GM21423 (cell line): ENCODE results near the gene ADAP2.
"Not testable (repeated sequence)": the region's sequence is repeated elsewhere in the genome, so short reads cannot be mapped to it uniquely, and the experiment has no call there.

ENCODE experiments used
- ATAC-seq: cut with Tn5 transposase; IDR thresholded peaks from one replicate; pipeline ENCODE4 v1.9.1; 2021; ENCODE audit warnings: mild to moderate bottlenecking, moderate library complexity; ENCODE audit not compliant: unreplicated experiment

ADAP2 gene

DNA sequence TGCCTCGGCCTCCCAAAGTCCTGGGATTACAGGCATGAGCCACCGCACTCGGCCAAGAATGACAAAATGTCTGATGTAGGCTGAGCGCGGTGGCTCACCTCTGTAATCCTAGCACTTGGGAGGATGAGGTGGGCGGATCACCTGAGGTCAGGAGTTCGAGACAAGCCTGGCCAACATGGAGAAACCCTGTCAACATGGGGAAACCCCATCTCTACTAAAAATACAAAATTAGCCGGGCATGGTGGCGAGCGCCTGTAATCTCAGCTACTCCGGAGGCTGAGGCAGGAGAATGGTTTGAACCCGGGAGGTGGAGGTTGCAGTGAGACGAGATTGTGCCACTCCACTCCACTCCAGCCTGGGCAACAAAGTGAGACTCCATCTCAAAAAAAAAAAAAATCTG lies 46.2 kb downstream of the ADAP2 start:
- not testable (repeated sequence) for ATAC-seq

DNA sequence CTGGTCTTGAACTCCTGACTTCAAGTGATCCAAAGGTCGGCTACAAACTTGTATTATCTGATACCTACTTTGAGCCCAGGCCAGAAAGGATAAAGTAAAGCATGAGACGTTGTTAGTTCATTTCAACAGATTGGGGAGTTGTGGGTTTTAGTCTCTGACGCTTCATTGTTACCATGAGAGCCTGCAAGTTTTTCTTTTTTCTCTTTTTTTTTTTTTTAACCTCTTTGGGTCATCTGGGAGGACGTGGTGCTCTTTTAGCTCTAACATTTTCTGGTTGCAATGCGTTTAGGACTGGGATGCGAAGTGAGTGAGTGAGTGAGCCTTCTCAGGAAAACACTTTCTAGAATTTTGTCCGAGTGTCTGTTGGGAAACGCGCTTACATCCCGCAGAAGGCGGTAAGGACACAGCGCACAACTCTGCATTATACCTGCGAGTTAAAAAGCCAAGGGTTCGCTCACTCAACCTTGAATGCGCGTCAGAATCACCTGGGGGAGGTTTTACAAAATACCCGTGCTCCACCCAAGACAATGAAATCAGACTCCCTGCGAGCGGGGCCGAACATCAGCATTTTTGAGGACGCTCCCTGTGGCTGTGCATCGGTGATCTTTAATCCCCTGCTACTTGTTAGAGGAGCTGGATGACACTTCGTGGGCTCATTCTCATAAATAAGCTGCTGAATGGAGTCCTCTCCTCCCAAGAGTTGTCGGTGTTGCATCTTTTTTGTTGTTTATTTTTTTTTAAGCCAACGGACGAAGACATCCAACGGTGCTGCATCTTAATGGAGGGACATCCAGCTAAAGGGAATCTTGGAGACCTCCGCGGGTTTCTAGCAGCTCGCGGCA lies 48.5 kb downstream of the ADAP2 start:
- no peak for ATAC-seq

DNA sequence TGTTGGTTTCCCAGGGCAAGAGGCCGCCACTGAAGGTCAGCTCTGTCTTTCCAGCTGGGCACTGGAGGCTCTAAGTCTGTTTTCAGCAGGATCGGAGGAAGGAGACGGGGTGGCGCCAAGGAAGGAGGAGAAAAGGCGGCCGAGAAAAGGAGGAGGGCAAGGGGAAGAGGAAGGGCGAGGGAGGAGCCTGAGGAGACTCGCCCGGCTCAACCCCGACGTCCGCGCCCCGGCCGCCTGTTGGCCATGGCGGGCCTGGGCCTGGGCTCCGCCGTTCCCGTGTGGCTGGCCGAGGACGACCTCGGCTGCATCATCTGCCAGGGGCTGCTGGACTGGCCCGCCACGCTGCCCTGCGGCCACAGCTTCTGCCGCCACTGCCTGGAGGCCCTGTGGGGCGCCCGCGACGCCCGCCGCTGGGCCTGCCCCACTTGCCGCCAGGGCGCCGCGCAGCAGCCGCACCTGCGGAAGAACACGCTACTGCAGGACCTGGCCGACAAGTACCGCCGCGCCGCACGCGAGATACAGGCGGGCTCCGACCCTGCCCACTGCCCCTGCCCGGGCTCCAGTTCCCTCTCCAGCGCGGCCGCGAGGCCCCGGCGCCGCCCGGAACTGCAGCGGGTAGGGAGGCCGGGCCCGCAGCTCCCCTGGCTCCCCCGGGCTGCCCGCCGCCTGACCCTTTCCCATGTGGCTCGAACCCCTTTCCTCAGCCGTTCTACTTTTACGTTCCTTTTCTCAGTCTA lies 49.3 kb downstream of the ADAP2 start, which contains the start of gene RNF135:
RNF135 (plus strand) TSS at position 209 of the 737 bp plus-strand sequence; CDS start at position 244, 35 bp downstream.
- ATAC-seq, result peak; percentile 59

DNA sequence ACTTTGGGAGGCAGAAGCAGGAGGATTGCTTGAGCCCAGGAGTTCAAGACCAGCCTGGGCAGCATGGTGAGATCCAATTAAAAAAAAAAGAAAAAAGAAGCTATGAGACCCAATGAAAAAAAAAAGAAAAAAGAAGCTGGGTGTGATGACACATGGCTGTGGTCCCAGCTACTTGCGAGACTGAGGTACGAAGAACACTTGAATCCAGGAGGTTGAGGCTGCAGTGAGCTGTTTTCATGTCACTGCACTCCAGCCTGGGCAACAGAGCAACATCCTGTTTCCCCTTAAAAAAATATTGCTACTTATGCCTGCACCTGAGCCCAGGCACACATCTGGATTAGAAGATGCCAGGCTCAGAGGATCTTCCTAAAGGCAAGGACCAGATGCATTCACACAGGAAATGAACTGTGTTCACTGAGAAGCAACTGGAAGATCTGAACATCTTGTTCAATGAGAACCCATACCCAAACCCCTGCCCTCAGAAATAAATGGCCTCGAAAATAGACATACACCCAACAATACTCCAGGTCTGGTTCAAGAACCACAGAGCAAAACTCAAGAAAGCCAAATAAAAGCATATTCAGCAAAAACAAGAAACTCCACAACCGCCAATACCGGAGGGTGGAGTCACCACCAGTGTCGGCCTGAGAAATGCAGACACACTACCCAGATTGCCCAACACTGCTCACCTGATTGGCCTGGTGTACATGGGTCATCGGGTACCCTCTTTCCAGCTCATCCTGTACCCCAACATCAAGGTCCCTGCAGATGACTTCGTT lies 53.5 kb downstream of the ADAP2 start:
- ATAC-seq, result no peak

DNA sequence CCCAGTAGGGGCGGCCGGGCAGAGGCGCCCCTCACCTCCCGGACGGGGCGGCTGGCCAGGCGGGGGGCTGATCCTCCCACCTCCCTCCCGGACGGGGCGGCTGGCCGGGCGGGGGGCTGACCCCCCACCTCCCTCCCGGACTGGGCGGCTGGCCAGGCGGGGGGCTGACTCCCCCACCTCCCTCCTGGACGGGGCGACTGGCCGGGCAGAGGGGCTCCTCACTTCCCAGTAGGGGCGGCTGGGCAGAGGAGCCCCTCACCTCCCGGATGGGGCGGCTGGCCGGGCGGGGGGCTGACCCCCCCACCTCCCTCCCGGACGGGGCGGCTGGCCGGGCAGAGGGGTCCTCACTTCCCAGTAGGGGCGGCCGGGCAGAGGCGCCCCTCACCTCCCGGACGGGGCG lies 58.2 kb downstream of the ADAP2 start:
- not testable (repeated sequence) for ATAC-seq

DNA sequence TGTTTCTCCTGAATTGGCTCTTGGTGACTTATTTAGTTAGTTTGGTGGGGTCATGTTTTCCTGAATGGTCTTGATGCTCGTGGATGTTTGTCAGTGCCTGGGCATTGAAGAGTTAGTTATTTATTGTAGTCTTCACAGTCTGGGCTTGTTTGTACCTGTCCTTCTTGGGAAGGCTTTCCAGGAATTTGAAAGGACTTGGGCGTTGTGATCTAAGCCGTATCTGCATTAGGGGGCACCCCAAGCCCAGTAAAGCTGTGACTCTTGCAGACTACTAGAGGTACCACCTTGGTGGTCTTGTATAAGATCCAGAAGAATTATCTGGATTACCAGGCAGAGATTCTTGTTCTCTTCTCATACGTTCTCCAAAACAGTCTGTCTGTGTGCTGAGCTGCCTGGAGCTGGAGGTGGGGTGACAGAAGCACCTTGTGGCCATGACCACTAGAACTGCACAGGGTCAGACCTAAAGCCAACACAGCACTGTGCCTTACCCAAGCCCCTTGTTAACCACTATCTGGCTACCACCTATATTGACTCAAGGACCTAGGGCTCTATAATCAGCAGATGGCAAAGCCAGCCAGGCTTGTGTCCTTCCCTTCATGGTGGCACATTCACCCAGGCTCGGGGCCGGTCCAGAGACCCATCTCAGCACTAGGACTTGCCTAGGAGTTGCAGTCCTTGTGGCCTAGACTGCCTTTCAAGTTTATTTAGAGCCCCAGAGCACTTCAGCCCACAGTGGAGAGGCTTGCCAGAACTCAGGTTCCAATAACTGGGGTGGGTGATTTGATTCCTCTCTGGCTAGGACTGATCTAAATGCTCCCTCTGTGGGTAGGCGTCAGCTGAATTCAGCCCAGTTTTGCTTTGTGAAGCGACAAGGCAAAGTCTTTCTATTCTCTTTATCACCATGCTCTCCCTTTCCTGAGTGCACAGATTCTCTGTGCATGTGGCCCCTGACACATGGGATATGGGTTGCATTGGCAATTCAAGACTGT lies 60.1 kb downstream of the ADAP2 start:
- no peak for ATAC-seq

DNA sequence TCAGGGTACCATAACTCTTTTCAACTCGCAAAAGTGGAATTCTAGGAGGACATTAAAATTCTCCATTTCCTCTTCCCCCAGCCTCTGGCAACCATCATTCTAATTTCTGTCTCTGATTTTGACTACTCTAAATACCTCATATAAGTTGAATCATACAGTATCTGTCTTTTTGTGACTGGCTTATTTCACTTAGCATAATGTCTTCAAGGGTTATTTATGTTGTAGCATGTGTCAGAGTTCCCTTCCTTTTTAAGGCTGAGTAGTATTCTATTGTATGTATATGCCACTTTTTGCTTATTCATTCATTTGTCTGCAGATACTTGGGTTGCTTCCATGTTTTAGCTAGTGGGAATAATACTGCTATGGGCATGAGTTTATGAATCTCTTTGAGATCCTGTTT lies 61.1 kb downstream of the ADAP2 start:
- ATAC-seq, result no peak

DNA sequence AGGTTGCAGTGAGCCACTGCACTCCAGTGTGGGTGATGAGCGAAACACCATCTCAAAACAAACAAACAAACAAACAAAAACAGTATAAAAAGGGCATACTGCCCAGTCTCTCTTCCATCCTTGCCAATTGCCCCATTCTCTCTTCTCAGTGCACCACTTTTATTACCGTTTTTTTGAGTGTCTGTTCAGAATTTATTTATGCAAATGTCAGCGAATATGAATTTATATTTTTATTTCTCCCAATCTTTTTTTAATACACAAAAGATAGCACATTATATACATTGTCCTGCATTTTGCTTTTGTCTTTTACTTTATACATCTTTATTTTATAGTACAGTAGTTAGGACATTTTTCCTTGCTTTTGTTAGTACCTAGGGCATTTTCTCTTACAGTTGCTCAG lies 68.7 kb downstream of the ADAP2 start:
- ATAC-seq, result no peak

DNA sequence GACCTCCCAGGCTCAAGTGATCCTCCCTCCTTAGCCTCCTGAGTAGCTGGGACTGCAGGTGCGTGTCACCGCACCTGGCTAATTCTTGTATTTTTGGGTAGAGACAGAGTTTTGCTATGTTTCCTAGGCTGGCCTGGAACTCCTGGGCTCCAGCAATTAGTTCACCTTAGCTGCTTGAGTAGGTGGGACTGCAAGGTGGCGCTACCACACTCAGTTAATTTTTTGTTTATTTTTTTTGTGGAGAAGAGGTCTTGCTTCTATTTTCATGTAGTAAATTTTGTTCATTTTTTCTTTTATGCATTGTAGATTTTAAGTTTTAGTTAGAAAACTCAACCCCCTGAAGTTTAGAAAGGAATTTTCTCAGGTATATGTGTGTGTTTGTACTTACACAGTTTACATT lies 70.8 kb downstream of the ADAP2 start:
- ATAC-seq, result no peak

DNA sequence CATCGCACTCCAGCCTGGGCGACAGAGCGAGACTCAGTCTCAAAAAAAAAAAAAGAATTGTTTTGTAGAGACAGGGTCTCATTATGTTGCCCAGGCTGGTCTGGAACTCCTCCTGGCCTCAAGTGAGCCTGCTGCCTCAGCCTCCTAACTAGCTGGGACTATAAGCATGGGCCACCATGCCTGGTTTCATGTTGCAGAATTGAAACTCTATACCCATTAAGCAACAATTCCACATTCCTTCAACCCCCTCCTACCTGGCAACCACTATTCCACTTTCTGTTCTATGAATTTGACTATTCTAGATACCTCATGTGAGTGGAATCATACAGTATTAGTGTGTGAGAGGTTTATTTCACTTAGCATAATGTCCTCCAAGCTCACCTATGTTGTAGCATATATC lies 73.6 kb downstream of the ADAP2 start:
- ATAC-seq, result no peak

DNA sequence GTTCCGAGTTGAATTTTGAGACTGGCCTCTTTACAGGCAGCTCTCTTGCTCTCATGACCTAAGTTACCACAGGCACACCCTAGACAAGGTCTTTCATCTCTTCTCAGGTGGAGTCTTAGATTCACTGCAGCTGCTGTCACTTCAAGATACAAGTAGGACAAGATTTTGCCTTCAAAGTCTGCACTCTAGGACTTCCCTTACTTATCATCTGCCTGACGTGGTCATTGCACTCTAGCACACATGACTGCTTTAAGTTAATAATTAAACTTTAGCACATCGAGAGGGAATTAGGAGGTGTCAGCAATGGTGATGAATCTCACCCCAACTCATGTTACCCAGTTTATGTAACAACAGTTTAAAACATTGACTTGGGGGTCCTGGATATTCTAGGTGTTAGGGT lies 74.7 kb downstream of the ADAP2 start:
- ATAC-seq, result no peak

DNA sequence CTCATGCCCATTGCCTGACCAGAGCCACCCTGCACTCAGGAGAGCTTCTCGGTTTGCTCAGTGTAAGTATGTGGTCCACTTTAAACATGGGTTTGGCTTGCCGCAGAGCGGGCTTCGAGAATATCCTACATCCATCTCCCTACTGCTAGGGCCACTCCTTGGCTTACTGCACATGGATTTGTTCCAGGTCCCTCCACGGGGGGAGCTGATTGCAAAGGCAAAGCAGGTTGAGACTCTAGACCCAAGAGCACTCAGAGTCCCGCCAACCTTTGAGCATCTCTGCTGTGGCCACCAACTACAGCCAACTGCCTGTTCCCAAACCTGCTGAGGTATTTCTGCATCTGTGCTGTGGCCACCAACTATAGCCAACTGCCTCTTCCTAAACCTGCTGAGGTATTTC lies 75.5 kb downstream of the ADAP2 start:
- ATAC-seq, result no peak

DNA sequence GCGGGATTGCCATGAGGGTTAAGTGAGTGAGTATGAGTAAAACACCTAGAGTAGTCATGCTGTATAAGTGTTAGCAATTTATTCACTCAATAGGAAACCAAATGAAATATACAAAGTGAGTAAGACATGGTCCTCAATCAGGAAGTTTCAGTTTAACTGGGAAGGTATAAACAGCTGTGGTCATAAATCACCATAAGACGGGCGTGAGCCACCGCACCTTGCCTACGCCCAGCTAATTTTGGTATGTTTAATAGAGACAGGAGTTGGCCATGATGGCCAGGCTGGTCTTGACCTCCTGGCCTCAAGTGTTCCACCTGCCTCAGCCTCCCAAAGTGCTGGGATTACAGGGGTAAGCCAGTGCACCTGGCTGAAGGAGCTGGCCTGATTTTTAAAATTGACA lies 76.1 kb downstream of the ADAP2 start:
- no peak for ATAC-seq

DNA sequence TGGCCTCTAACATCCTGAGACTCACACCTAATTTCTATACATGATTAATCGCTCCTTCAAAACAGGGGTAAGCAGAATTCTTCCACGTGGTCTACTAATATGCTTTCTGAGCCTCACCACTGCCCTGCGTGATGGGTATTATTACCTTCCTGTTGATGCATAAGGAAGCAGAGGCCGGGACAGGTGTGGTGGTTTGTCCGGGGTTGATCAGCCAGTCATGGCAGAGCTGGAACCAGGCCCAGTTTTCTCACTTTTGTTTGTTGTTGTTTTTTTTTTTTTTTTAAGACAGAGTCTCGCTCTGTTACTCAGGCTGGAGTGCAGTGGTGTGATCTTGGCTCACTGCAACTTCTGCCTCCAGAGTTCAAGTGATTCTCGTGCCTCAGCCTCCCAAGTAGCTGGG lies 80.3 kb downstream of the ADAP2 start:
- ATAC-seq, result no peak

DNA sequence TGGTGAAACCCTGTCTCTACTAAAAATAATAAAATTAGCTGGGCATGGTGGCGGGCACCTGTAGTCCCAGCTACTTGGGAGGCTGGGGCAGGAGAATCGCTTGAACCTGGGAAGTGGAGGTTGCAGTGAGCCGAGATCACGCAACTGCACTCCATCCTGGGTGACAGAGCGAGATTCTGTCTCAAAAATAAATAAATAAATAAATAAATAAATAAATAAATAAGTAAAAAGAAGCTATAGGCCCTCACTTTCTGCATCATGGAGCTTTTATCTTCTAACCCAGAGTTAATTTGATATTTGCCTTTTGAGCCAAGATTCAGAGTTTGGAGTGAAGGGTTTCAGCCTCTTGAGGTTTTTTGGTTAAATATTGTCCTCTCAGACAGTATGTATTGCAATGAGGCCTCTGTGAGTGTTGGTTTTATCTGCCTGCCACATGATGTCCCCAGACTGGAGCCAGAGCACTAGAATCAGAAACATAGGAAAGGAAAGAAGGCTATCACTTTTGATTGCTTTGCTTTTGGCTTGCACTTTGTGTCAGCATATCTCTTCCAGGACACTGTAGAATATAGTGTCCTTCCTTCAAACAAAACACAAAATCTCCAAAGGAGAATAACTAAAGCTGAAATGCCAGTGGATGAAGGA lies 81.6 kb downstream of the ADAP2 start:
- ATAC-seq, result no peak

DNA sequence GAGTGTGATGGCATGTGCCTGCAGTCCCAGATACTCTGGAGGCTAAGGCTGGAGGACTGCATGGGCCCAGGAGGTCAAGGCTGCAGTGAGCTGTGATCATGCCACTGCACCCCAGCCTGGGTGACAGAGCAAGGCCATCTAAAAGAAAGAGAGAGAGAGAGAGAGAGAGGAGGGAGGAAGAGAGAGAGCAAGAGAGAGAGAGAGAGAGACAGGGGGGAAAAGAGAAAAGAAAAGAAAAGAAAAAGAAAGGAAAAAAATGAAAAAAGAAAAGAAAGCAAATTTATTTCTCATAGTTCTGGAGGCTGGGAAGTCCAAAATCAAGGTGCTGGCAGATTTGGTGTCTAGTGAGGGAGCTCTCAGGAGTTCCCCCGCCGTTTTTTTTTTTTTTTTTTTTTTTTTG lies 82.4 kb downstream of the ADAP2 start:
- no peak for ATAC-seq

DNA sequence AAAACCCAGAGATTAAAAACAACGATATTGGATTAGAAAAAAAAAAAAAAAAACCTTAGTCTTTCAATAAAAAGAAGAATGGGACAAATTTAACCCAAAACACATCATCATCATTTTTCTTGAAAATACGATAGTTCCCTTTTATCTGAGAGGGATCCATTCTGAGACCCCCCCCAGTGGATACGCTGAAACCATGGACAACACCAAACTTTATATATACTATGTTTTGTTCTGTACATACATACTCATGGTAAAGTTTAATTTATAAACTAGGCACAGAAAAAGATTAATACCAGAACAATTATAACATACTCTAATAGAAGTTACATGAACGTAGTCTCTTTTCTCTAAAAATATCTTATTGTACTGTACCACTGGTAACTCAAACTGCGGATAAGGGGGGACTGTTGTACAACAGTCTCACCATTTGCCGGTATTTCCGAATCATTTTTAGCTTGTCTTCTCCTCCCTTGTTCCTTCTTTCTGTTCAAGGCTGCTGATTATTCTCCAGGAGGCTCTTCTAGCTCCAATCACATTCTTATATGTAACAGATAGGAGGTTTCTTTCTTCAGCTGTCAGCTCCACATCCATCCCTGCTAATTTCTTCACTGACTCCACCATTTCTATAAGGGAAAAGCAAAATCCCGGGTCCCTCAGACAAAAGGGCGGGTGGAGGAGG lies 86.1 kb downstream of the ADAP2 start:
- no peak for ATAC-seq

DNA sequence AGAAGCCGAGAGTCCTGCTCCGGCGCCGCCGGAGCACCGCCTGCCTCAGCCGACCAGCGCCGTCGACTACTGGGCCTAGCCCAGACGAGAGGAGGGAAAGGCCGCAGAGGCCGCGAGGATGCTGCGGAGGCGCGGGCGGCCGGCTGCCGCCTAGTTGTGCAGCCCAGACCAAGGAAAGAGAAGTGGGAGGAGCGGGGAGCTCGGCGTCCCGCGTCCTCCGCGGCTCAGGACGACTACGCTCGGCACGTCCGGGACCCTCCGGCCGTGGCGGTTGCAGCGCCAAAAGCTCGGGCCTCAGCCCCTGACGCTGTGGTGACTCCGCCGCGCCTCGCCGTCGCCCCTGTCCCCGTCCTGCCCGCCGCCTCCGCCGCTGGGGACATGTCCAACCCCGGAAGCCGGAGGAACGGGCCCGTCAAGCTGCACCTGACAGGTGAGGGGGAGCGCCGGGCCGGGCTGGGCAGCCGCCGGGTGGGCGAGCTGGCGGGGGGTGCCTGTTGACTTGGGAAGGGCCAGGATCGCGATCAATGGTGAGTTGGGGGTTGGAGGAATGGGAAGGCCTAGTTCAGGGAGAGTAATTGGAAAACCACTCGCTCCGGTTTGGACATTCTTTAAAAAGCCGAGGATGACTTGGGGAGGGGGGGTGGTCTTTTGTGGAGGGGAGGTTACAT lies 86.8 kb downstream of the ADAP2 start:
- ATAC-seq, result peak; percentile 51
